ENCODE results near the gene AGBL1.
"Not testable (repeated sequence)": the region's sequence is repeated elsewhere in the genome, so short reads cannot be mapped to it uniquely, and the experiment has no call there.

AGBL1 gene

GRCh38 chr15:86087808-86088207 lies 8.1 kb downstream of the AGBL1 start:
- no peak for DNase-seq

DNA sequence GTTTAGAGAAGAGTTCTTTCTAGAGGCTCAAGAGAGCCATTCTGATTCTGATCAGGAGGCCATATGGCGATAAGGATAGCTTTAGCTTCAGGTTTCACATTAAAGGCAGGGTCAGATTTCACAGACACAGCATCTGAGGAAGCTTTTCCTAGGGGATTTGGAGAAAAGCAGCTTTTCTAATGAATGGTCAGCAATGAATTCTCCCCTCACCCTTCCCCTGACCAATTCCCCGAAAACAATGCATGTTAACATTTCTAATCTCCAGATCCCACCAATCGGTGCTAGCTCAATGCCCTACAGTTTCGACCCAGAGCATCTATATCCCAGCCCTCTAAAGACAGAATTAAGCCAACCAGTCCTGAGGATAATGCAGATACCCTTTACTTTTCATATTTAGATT lies 9.8 kb downstream of the AGBL1 start:
- no peak for DNase-seq

- DNase-seq = no peak
Measured at GRCh38 chr15:86101818-86102217, 22.1 kb downstream of the AGBL1 start.

DNA sequence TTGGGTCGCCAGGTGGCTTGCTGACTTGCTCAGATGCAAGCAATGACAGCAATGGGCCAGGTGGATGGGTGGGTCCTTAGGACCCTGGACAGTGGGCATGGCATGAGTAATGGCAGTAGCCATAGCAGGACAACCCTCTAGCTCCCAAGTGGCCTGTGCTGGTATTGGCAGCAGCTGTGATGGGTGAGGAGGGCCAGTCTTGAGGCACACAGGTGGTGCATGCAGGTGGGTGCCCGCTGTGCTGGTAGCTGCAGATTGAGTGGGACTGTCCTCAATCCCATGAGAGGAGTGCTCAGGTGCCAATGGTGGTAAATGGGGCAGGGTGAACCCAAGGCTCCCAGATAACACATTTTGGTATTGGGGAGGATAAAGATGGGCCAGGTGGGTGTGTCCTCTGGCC lies 24.2 kb downstream of the AGBL1 start:
- DNase-seq = no peak

- no peak for DNase-seq
Measured at GRCh38 chr15:86106306-86106705, 26.6 kb downstream of the AGBL1 start.

GRCh38 chr15:86115145-86115801 lies 35.6 kb downstream of the AGBL1 start:
- DNase-seq = no peak

GRCh38 chr15:86121568-86122225 lies 42.0 kb downstream of the AGBL1 start:
- DNase-seq = no peak

- DNase-seq = not testable (repeated sequence)
Measured at GRCh38 chr15:86122691-86123391, 43.2 kb downstream of the AGBL1 start.

- DNase-seq = no peak
Measured at GRCh38 chr15:86125775-86126174, 46.1 kb downstream of the AGBL1 start.

DNA sequence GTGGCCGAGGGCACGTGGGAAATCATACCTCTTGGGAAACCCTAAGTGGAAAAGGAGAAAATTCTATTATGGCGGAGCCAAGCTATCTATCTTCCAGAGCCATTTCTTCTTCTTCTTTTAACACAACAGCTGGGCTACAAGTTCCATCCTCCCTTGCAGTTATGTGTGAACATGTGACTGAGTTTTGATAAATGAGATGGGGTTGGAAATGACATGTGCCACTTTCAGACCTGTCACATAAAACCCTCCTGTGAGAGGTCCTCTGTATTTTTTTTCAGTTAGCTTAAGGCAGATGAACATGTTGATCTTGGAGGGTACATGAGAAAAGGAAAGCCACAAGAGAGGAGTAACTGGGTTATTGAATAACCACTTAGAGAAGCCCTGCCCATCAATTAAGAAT lies 47.9 kb downstream of the AGBL1 start:
- DNase-seq = no peak

DNA sequence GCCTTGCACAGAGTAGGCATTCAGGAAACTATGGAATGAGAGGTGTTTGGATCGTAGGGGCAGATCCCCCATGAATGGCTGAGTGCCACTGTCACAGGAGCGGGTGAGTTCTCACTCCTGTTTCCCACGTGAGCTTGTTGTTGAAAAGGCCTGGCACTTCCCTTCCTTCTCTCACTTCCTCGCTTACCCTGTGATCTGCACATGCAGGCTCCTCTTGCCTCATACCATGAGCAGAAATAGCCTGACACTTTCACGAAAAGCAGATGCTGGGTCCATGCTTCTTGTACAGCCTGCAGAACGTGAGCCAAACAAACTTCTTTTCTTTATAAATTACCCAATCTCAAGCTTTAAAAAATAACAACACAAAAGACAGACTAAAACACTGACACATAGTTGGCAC lies 55.4 kb downstream of the AGBL1 start:
- no peak for DNase-seq

DNA sequence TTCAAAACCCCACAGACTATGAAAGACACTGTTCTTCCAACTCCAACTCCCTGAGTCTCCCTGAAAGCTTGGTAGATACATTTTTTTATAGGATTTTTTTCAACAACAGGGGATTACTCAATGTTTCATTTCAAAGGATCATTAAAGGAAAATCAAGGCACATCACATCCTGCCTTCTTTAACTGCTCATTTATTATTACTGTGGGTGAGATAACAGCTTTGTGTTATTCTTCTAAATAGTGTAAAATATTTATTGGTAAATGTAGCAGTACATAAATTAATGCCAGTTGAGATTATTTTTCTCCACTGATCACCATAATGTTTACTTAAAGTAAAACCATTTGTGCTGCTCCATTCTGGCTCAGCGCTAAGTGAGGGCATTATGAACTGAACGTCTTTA lies 57.2 kb downstream of the AGBL1 start:
- no peak for DNase-seq

DNA sequence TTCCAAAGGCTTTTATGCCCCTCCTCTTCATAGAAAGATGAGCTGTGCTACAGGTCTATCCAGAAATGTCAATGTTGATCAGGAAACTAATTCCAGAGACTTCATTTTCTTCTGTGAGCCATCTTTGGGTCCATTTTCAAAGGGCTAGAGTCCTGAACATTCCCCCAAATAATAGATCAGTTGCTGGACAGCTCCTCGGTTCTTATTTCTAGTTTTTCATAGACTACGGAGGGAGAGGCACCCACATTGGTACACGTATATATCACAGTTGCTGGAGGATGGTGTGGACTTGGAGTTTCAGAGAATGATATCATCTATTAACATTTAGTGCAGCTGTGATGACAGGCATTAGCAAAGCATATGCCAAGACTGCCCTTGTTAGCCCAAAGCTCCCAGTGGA lies 59.1 kb downstream of the AGBL1 start:
- no peak for DNase-seq

GRCh38 chr15:86139828-86140227 lies 60.2 kb downstream of the AGBL1 start:
- no peak for DNase-seq

- DNase-seq = no peak
Measured at GRCh38 chr15:86154705-86155104, 75.0 kb downstream of the AGBL1 start.

DNA sequence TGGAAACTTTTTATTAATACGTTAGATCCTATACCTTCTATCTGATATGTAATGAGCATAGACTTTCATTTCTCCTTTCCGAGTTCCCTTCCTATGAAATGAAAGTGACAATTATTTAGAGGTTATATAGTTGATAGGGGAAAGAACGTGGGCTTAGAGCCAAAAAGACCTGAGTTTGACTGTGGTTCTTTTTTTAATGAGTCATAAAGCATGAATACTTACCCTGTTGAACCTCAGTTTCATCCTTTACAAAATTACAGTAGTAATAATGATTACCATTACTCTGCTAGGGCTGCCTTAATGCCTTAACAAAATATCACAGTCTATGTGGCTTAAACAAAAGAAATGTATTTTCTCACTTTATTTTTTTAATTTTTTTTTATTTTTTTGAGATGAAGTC lies 75.9 kb downstream of the AGBL1 start:
- no peak for DNase-seq

- DNase-seq = no peak
Measured at GRCh38 chr15:86157606-86158293, 78.1 kb downstream of the AGBL1 start.

DNA sequence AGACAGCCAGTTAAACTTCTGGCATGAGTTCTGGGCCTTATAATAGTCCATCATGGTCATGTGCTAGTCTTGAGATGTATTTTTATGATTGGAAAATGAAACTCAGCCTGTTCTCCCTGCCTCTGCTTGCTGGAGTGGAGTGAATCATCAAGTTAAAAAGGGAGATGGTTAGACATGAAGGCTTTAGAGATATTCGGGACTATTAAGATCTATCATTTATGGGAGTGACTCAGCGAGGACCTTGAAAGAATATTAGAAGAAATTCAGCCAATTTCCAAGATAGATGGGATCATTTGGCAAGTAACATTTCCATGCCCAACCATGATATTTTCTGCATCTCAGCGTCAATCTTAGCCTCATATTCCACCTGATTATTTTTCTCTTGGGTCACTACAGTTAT lies 79.8 kb downstream of the AGBL1 start:
- no peak for DNase-seq

DNA sequence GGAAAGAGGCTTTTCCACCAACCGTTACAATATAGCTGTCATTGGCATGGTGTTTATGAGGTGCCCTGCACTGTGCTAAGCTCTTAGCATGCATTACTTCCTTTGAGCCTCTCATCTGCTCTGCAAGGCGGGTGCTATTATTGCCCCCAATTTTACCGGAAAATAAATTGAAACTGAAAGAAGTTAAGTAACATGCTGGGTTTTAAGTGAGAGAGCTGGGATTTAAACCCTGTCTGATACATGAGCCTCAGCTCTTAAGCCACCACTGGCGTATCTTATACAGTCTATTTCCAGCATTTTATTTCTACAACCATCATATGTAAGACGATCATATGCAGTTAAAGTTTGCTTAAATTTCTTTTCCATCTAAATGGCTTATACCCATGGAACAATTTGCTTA lies 81.6 kb downstream of the AGBL1 start:
- DNase-seq = no peak

- no peak for DNase-seq
Measured at GRCh38 chr15:86162172-86162591, 82.5 kb downstream of the AGBL1 start.

GRCh38 chr15:86162641-86163040 lies 83.0 kb downstream of the AGBL1 start:
- DNase-seq = no peak

- DNase-seq = no peak
Measured at GRCh38 chr15:86163816-86164215, 84.1 kb downstream of the AGBL1 start.

- no peak for DNase-seq
Measured at GRCh38 chr15:86164232-86164898, 84.7 kb downstream of the AGBL1 start.

Data from CD4-positive, alpha-beta T cell treated with Interleukin-12 subunit alpha and Interleukin-12 subunit beta, for 1 hour (primary cell).